ENCODE measurements around the gene TMEM87A. TPM values are rescaled to one million over a fixed set of nuclear protein-coding genes. Genes with fewer than 3 reads are reported as not detected.

Gene TMEM87A
- total and polyA plus RNA-seq, 2 of the 8 experiments (the other 6 are each of a cell fraction or from before 2014, with no cell fraction given), result 15.2 to 33.1 TPM

GRCh38 chr15:42285034-42285433 lies 11.8 kb upstream of the TMEM87A start (continued):
- TF ChIP-seq CHD7 (IDR thresholded peaks at IDR 0.05; ENCODE audit: insufficient replicate concordance, low read length) (no peak), CHD1 (IDR thresholded peaks at IDR 0.05; ENCODE audit: low read depth, low read length) (no peak), POLR2A (IDR thresholded peaks at IDR 0.05; ENCODE audit: control extremely low read depth in 1 of 2, low read depth in 2 of 2, low read length in 2 of 2) (no peak)
